GM12878 (cell line): ENCODE measurements around the gene ELOA. TPM values are rescaled to one million over a fixed set of nuclear protein-coding genes. Genes with fewer than 3 reads are reported as not detected.

ENCODE experiments used
- ASH2L ChIP-seq: fragments of 300-600, 200-600 bp; sonication (generic); IDR thresholded peaks from 2 replicates; pipeline ENCODE4 v1.6.1; 2017; ENCODE audit warnings: low read depth, mild to moderate bottlenecking, borderline replicate concordance
- BCL11A ChIP-seq: IDR thresholded peaks from 2 replicates; pipeline ENCODE4 v1.6.1; 2011; ENCODE audit warnings: low read depth, low read length
- BHLHE40 ChIP-seq, 2 experiments: fragments of 450-650 bp in 1 of 2; IDR thresholded peaks; 2 replicates each; pipeline ENCODE4 v1.6.1; 2011 to 2017; ENCODE audit warnings: low read depth in 2 of 2, borderline replicate concordance in 1 of 2, improper control_type of control experiment in 1 of 2, low read length in 1 of 2, mild to moderate bottlenecking in 1 of 2
- BMI1 ChIP-seq: fragments of 450-650 bp; IDR thresholded peaks from 2 replicates; pipeline ENCODE4 v1.6.1; 2016; ENCODE audit warnings: mild to moderate bottlenecking, moderate library complexity, borderline replicate concordance
- CBX3 ChIP-seq: fragments of 200-600 bp; sonication (generic); IDR thresholded peaks from 2 replicates; pipeline ENCODE4 v1.6.1; 2016; ENCODE audit warnings: low read depth, borderline replicate concordance
- CREB1 ChIP-seq: IDR thresholded peaks from 2 replicates; pipeline ENCODE4 v1.6.1; 2012; ENCODE audit warnings: low read depth, mild to moderate bottlenecking, inconsistent platforms
- EP300 ChIP-seq, 2 experiments: fragments of 150-350 bp in 1 of 2; IDR thresholded peaks; 2 replicates each; pipeline ENCODE4 v1.6.1; 2011 to 2012; ENCODE audit warnings: low read depth in 2 of 2, low read length in 2 of 2, borderline replicate concordance in 1 of 2, improper control_type of control experiment in 1 of 2, inconsistent platforms in 1 of 2; ENCODE audit not compliant: control insufficient read depth in 1 of 2
- HDGF ChIP-seq: fragments of 450-650 bp; IDR thresholded peaks from 2 replicates; pipeline ENCODE4 v1.6.1; 2016; ENCODE audit warnings: antibody characterized with exemption
- IKZF1 ChIP-seq: fragments of 450-650 bp; conservative IDR thresholded peaks from 2 replicates; pipeline ENCODE4 v1.6.1; 2017; ENCODE audit warnings: antibody characterized with exemption, mild to moderate bottlenecking
- IRF5 ChIP-seq: fragments of 450-650 bp; IDR thresholded peaks from 2 replicates; pipeline ENCODE4 v1.6.1; 2017; ENCODE audit warnings: borderline replicate concordance
- MTA2 ChIP-seq: fragments of 450-650 bp; IDR thresholded peaks from 2 replicates; pipeline ENCODE4 v1.6.1; 2016; ENCODE audit warnings: low read depth, mild to moderate bottlenecking, moderate library complexity
- MYC ChIP-seq: IDR thresholded peaks from 2 replicates; pipeline ENCODE4 v1.6.1; 2011; ENCODE audit warnings: mild to moderate bottlenecking, low read length, moderate library complexity, inconsistent platforms; ENCODE audit not compliant: insufficient read depth, insufficient replicate concordance, insufficient read length, severe bottlenecking
- NR2C2 ChIP-seq: IDR thresholded peaks from 2 replicates; pipeline ENCODE4 v1.6.1; 2011; ENCODE audit warnings: borderline replicate concordance, low read depth; ENCODE audit not compliant: control insufficient read depth, insufficient read length
- POLR2AphosphoS5 ChIP-seq: IDR thresholded peaks from 2 replicates; pipeline ENCODE4 v1.6.1; 2011; ENCODE audit warnings: mild to moderate bottlenecking, low read length, inconsistent platforms
- RB1 ChIP-seq: fragments of 450-650 bp; formaldehyde crosslinking; IDR thresholded peaks from 2 replicates; pipeline ENCODE4 v1.6.1; 2017; ENCODE audit warnings: mild to moderate bottlenecking, borderline replicate concordance
- SKIL ChIP-seq: fragments of 450-650 bp; IDR thresholded peaks from 2 replicates; pipeline ENCODE4 v1.6.1; 2017; ENCODE audit warnings: mild to moderate bottlenecking, low read depth, inconsistent platforms; ENCODE audit not compliant: poor library complexity, severe bottlenecking
- SPI1 ChIP-seq: IDR thresholded peaks from 2 replicates; pipeline ENCODE4 v1.6.1; 2011; ENCODE audit warnings: low read depth, mild to moderate bottlenecking, low read length, moderate library complexity, borderline replicate concordance; ENCODE audit not compliant: insufficient read depth
- SREBF2 ChIP-seq: IDR thresholded peaks from 2 replicates; pipeline ENCODE4 v1.6.1; 2012; ENCODE audit warnings: mild to moderate bottlenecking, low read length
- STAT1 ChIP-seq: fragments of 450-650 bp; conservative IDR thresholded peaks from 2 replicates; pipeline ENCODE4 v1.6.1; 2014; ENCODE audit warnings: antibody characterized with exemption, mild to moderate bottlenecking
- TARDBP ChIP-seq: IDR thresholded peaks from 2 replicates; pipeline ENCODE4 v1.6.1; 2016; ENCODE audit warnings: borderline replicate concordance
- TCF12 ChIP-seq: IDR thresholded peaks from 2 replicates; pipeline ENCODE4 v1.6.1; 2011; ENCODE audit warnings: low read depth, mild to moderate bottlenecking, low read length
- YBX1 ChIP-seq: fragments of 450-650 bp; IDR thresholded peaks from 2 replicates; pipeline ENCODE4 v1.6.1; 2016; ENCODE audit warnings: antibody characterized with exemption
- YY1 ChIP-seq: IDR thresholded peaks from 2 replicates; pipeline ENCODE4 v1.6.1; 2011; ENCODE audit warnings: low read depth, mild to moderate bottlenecking, low read length
- ZBED1 ChIP-seq: IDR thresholded peaks from 2 replicates; pipeline ENCODE4 v1.6.1; 2016; ENCODE audit warnings: borderline replicate concordance
- polyA plus RNA-seq, 11 experiments: library from polyadenylated mRNA; depleted of rRNA in 4 of 11; unstranded in 6 of 11; stranded (reverse) in 5 of 11; fragments of >200 nt; fragmentation: Nextera tagmentation in 4 of 11; fragmentation: Illumina TruSeq in 1 of 11; extraction: Ambion mirVana in 4 of 11; extraction: Trizol in 1 of 11; gene quantifications; 1 replicate in 1 of 11; 2 replicates in 10 of 11; pipeline versions ENCODE4 v1.2.1 to v1.2.3, GENCODE V29; 2011 to 2016; ENCODE audit warnings: inconsistent platforms in 2 of 11, missing spikeins in 2 of 11, low read depth in 1 of 11
- total RNA-seq, 4 experiments: library from RNA; depleted of rRNA in 3 of 4; stranded (reverse); fragments of >200 nt in 3 of 4; fragmentation: Illumina TruSeq in 1 of 4; extraction: Trizol in 1 of 4; gene quantifications; 2 replicates each; pipeline versions ENCODE4 v1.2.1 to v1.2.3, GENCODE V29; 2013 to 2021
- TF ChIP-seq, protein P1 (sequence below), 3 experiments: IDR thresholded peaks in 2 of 3; conservative IDR thresholded peaks in 1 of 3; 2 replicates each; pipeline ENCODE4 v1.5.1; 2011; ENCODE audit warnings: low read depth in 3 of 3, low read length in 3 of 3, mild to moderate bottlenecking in 3 of 3, control low read depth in 2 of 3, moderate library complexity in 2 of 3, inconsistent platforms in 1 of 3, mixed read lengths in 1 of 3; ENCODE audit not compliant: control insufficient read depth in 2 of 3, insufficient read depth in 1 of 3; ENCODE audit errors: extremely low read depth in 1 of 3

Gene ELOA
- total and polyA plus RNA-seq, 10 of the 15 experiments (the other 5 are each of a cell fraction or from before 2014, with no cell fraction given), result 20.1 to 63.6 (median 39.8) TPM

DNA sequence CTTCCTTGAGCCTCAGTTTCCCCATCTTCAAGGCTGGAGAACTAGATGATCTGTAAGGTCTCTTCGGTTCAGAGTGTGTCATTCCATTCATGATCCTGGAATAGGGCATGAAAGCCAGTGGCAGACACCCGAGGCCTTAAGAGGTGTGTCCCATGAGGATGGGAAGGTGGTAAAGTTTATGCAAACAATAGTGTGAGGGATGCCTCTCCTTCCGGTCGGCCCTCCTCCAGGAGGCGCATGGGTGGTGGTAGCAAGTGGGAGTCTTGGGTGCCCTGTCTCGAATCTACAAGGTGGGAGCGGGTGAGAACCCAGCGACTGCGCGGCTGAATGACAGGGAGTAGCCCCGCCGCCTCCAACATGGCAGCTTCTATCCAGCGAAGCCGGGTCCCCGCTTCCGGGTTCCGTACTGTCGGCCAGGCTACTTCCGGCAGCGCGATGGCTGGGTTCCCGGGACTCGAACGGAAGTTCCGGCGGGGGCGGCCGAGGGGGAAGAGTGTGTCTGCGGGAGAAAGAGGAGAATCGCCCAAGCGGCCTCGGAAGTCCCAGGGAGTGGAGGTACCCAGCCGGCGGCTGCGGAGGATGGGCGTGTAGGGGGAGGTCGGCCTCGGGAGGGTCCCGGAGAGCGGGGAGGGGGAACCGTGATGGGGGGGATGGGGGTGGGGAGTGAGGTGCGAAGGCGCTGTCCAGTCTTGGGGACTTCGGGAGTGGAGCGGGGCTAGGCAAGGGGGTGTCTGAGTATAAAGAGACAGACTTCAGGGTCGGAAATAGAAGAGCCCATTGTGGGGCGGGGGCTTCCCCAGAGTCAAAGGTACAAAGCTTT lies 47.6 kb downstream of the ELOA start, which contains the start of gene LYPLA2 (continued):
- TF ChIP-seq, protein P1, sequence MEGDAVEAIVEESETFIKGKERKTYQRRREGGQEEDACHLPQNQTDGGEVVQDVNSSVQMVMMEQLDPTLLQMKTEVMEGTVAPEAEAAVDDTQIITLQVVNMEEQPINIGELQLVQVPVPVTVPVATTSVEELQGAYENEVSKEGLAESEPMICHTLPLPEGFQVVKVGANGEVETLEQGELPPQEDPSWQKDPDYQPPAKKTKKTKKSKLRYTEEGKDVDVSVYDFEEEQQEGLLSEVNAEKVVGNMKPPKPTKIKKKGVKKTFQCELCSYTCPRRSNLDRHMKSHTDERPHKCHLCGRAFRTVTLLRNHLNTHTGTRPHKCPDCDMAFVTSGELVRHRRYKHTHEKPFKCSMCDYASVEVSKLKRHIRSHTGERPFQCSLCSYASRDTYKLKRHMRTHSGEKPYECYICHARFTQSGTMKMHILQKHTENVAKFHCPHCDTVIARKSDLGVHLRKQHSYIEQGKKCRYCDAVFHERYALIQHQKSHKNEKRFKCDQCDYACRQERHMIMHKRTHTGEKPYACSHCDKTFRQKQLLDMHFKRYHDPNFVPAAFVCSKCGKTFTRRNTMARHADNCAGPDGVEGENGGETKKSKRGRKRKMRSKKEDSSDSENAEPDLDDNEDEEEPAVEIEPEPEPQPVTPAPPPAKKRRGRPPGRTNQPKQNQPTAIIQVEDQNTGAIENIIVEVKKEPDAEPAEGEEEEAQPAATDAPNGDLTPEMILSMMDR (IDR thresholded peaks at IDR 0.05 in 2 of 3, conservative IDR thresholded peaks at IDR 0.05 in 1 of 3; ENCODE audit: control insufficient read depth in 2 of 3, extremely low read depth in 1 of 3, insufficient read depth in 1 of 3, low read depth in 3 of 3, low read length in 3 of 3), result no peak
- no peak for TF ChIP-seq CBX3
- TF ChIP-seq SREBF2, result no peak; the same call in 1 of the 2 replicates
- TF ChIP-seq YY1, result peak; percentile 98
- TF ChIP-seq CREB1, result peak; percentile 75
- TF ChIP-seq IKZF1, result peak; percentile 84
- peak in 1 of 2 experiments; percentile 40; a peak in 1 of 4 replicates for TF ChIP-seq BHLHE40 (IDR thresholded peaks at IDR 0.05; ENCODE audit: borderline replicate concordance in 1 of 2, low read depth in 2 of 2, low read length in 1 of 2)
- TF ChIP-seq NR2C2, result no peak
- no peak for TF ChIP-seq BMI1
- 0 out of 2 replicates have a peak, but pooled peaks have one; percentile 2 for TF ChIP-seq SPI1
- no peak for TF ChIP-seq STAT1
- no peak for TF ChIP-seq MTA2
- TF ChIP-seq BCL11A, result no peak
- TF ChIP-seq TARDBP, result no peak
- no peak for TF ChIP-seq RB1
- peak; percentile 61 for TF ChIP-seq POLR2AphosphoS5
- TF ChIP-seq EP300 (IDR thresholded peaks at IDR 0.05; ENCODE audit: borderline replicate concordance in 1 of 2, control insufficient read depth in 1 of 2, low read depth in 2 of 2, low read length in 2 of 2), result no peak
- TF ChIP-seq ZBED1, result no peak
- TF ChIP-seq TCF12, result 0 out of 2 replicates have a peak, but pooled peaks have one; percentile 14
- TF ChIP-seq HDGF, result no peak
- no peak for TF ChIP-seq MYC
- no peak for TF ChIP-seq SKIL
- TF ChIP-seq IRF5, result no peak
- no peak for TF ChIP-seq ASH2L
- no peak for TF ChIP-seq YBX1
